T-helper 22 cell (primary cell): ENCODE measurements around the gene TUBB1.

Source experiments
- DNase-seq: peaks from one replicate; pipeline ENCODE4 v3.0.0-alpha.2; 2020; ENCODE audit warnings: low read depth

Gene TUBB1

GRCh38 chr20:59043698-59044097 is 24.5 kb downstream of the TUBB1 start:
- no peak for DNase-seq

- no peak for DNase-seq
These were observed 25.1 kb downstream of the TUBB1 start for GRCh38 chr20:59044295-59044694.

DNA sequence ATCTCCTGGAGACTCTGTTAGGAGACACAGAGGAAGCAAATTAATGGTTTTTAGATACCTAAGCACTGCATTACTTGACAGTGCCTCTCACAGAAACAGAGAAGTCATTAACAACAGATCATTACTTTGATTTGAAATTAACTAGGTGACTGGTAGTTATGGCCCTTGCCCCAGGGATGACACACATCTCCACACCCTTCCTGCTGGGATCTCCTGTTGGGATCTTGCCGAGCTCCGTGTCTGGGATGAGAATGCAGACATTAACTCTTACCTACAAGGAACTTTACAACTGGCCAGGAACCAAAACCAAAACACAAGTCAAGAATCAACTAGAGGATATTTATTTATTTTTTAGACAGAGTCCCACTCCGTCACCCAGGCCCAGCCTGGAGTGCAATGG is 25.6 kb downstream of the TUBB1 start:
- no peak for DNase-seq

- DNase-seq: no peak
These were observed 27.6 kb downstream of the TUBB1 start for GRCh38 chr20:59046862-59047261.

DNA sequence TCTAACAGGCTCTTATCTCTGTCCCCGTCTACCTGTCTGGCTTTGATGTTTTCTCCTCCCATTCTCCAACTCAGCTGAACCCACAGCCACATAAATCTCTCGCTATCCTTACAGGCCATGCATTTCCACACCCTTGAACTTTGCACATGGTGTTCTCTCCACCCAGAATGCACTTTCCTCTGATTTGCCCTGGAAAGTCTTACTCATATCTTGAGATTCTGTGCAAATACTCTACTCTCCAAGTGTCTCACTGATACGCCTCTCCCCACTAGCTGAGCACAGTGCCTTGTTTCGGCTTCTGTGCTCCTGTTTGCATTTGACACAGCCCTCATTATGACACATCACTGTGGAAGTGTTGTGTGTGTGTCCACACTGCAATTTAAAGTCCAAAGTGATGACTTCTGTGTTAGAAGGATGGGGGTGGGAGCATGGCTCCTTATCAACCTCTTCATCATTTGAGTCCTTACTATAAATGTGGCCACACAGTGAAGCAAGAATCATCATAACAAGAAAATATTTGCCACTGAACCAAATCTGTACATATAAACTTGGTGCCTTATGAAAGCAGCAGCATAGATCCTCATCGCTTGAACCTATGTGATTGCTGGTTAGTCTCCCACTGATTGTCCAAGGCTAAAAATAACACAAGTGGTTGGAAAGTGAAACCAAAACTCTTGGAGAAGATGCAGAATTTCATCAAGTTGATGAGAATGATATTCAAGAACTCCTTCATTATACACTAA is 28.9 kb downstream of the TUBB1 start:
- no peak for DNase-seq

- no peak for DNase-seq
These were observed 29.4 kb downstream of the TUBB1 start for GRCh38 chr20:59048681-59049030.

DNA sequence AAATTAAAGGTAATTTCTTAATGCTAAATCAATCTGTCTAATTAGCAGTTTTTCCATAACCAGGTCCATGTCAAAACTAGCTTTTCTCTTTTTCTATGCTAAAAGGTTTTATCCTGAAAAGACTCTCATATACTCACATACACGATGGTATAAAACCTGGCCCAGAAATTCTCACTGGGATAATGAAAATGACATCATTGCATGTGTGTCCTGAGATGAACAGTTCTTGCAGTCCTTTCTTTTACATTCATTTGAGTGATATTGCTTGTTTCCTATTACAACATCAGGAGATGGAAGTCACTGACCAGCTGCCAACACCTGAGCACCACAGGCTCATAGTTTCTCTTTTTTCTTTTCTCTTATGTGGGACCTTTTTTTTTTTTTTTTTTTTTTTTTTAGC is 31.2 kb downstream of the TUBB1 start:
- no peak for DNase-seq

GRCh38 chr20:59051666-59052185 is 32.5 kb downstream of the TUBB1 start:
- DNase-seq: no peak

- no peak for DNase-seq
These were observed 36.1 kb downstream of the TUBB1 start for GRCh38 chr20:59055302-59055701.

GRCh38 chr20:59062081-59062480 is 42.9 kb downstream of the TUBB1 start:
- no peak for DNase-seq

- no peak for DNase-seq
These were observed 44.4 kb downstream of the TUBB1 start for GRCh38 chr20:59063358-59064213.

GRCh38 chr20:59064214-59064722 is 45.0 kb downstream of the TUBB1 start:
- no peak for DNase-seq

GRCh38 chr20:59068534-59068933 is 49.3 kb downstream of the TUBB1 start:
- no peak for DNase-seq

GRCh38 chr20:59069026-59069425 is 49.8 kb downstream of the TUBB1 start:
- no peak for DNase-seq

GRCh38 chr20:59071216-59071615 is 52.0 kb downstream of the TUBB1 start:
- DNase-seq: no peak

GRCh38 chr20:59073582-59073981 is 54.4 kb downstream of the TUBB1 start:
- DNase-seq: no peak

DNA sequence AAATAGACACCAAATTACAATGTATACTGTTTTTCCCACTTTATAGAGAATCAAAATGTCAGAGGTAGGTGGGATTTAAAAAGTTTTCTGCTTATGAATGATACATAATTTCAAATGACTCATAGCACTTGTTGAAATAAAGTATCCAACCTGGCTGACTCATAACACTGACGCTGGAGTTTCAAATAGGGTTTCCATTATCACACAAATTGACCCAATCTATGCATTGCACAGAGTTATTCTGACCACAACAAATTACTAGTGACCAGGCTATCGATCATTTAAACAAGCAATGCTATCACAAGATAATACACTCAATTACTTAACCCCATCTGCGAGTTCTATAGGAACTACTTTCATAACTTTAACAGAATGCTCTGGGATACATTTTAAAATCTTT is 55.2 kb downstream of the TUBB1 start:
- no peak for DNase-seq

DNA sequence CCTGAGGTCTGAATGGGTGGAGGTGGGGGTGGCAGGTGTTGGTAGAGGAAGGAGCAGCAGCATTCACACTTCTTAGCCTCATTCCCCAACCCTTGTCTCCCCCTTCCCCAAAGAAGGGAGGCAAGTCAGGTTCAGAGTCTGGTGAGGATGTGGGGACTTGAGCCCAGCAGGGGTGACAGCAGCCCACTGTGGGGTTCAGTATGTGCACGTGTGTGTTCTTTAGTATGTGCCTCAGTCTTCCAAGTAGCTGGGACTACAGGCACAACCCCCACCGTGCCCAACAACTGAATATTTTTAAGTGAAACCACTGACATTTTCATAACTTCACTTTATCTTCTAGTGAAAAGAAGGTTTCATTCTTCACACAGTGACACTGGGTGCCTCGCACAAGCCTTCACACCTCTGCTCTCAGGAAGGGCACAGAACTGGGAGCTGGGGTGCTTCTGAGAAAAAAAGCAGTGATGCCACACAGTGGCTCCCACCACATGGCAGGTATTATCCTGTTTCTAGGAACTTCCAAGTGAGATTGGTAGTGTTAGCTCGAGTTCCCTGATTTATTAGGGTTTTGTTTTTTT is 56.8 kb downstream of the TUBB1 start:
- DNase-seq: no peak
